ENCODE results near the gene ADGRL3. TPM values are rescaled to one million over a fixed set of nuclear protein-coding genes. Genes with fewer than 3 reads are reported as not detected.
"Not testable (repeated sequence)": the region's sequence is repeated elsewhere in the genome, so short reads cannot be mapped to it uniquely, and the experiment has no call there.

ADGRL3 gene
- polyA plus RNA-seq, 4 donors: 24.8 to 61.0 (median 30.1) TPM

- no peak for DNase-seq (ENCODE audit: low read depth in 4 of 4, low spot score in 3 of 4)
These were observed 268.0 kb downstream of the ADGRL3 start for GRCh38 chr4:61468024-61468720.

- DNase-seq (ENCODE audit: low read depth in 4 of 4, low spot score in 3 of 4): no peak
These were observed 273.2 kb downstream of the ADGRL3 start for GRCh38 chr4:61473306-61473705.

- no peak for DNase-seq (ENCODE audit: low read depth in 4 of 4, low spot score in 3 of 4)
These were observed 278.2 kb downstream of the ADGRL3 start for GRCh38 chr4:61478340-61478739.

GRCh38 chr4:61485056-61485455 is 284.9 kb downstream of the ADGRL3 start:
- DNase-seq (ENCODE audit: low read depth in 4 of 4, low spot score in 3 of 4): no peak

- DNase-seq (ENCODE audit: low read depth in 4 of 4, low spot score in 3 of 4): no peak
These were observed 289.8 kb downstream of the ADGRL3 start for GRCh38 chr4:61489927-61490326.

- no peak for DNase-seq (ENCODE audit: low read depth in 4 of 4, low spot score in 3 of 4)
These were observed 292.9 kb downstream of the ADGRL3 start for GRCh38 chr4:61493041-61493440.

GRCh38 chr4:61493470-61493869 is 293.3 kb downstream of the ADGRL3 start:
- no peak for DNase-seq (ENCODE audit: low read depth in 4 of 4, low spot score in 3 of 4)

- no peak for DNase-seq (ENCODE audit: low read depth in 4 of 4, low spot score in 3 of 4)
These were observed 300.8 kb downstream of the ADGRL3 start for GRCh38 chr4:61500883-61501282.

- no peak for DNase-seq (ENCODE audit: low read depth in 4 of 4, low spot score in 3 of 4)
These were observed 301.7 kb downstream of the ADGRL3 start for GRCh38 chr4:61501812-61502211.

GRCh38 chr4:61505773-61506685 is 305.9 kb downstream of the ADGRL3 start:
- no peak for DNase-seq (ENCODE audit: low read depth in 4 of 4, low spot score in 3 of 4)

- no peak for DNase-seq (ENCODE audit: low read depth in 4 of 4, low spot score in 3 of 4)
These were observed 307.0 kb downstream of the ADGRL3 start for GRCh38 chr4:61507091-61507490.

GRCh38 chr4:61509721-61510241 is 309.7 kb downstream of the ADGRL3 start:
- DNase-seq (ENCODE audit: low read depth in 4 of 4, low spot score in 3 of 4): not testable (repeated sequence)

- DNase-seq (ENCODE audit: low read depth in 4 of 4, low spot score in 3 of 4): no peak
These were observed 311.8 kb downstream of the ADGRL3 start for GRCh38 chr4:61511716-61512488.

- no peak for DNase-seq (ENCODE audit: low read depth in 4 of 4, low spot score in 3 of 4)
These were observed 314.9 kb downstream of the ADGRL3 start for GRCh38 chr4:61514991-61515390.

- no peak for DNase-seq (ENCODE audit: low read depth in 4 of 4, low spot score in 3 of 4)
These were observed 317.0 kb downstream of the ADGRL3 start for GRCh38 chr4:61517144-61517543.

GRCh38 chr4:61520166-61520565 is 320.0 kb downstream of the ADGRL3 start:
- no peak for DNase-seq (ENCODE audit: low read depth in 4 of 4, low spot score in 3 of 4)

GRCh38 chr4:61520681-61521160 is 320.6 kb downstream of the ADGRL3 start:
- DNase-seq (ENCODE audit: low read depth in 4 of 4, low spot score in 3 of 4): peak in 2 of 4 donors; percentile 18 to 37

- no peak for DNase-seq (ENCODE audit: low read depth in 4 of 4, low spot score in 3 of 4)
These were observed 321.3 kb downstream of the ADGRL3 start for GRCh38 chr4:61521451-61521850.

- no peak for DNase-seq (ENCODE audit: low read depth in 4 of 4, low spot score in 3 of 4)
These were observed 322.2 kb downstream of the ADGRL3 start for GRCh38 chr4:61522312-61522711.

GRCh38 chr4:61527888-61528287 is 327.8 kb downstream of the ADGRL3 start:
- no peak for DNase-seq (ENCODE audit: low read depth in 4 of 4, low spot score in 3 of 4)

GRCh38 chr4:61528595-61528994 is 328.5 kb downstream of the ADGRL3 start:
- no peak for DNase-seq (ENCODE audit: low read depth in 4 of 4, low spot score in 3 of 4)

Measured in left renal pelvis (tissue), 4 donors.